Neural cell (in vitro differentiated cells): ENCODE measurements around the gene ADGRB2.

Experiments used
- EP300 ChIP-seq: fragments of 450-650 bp; conservative IDR thresholded peaks from 2 replicates; pipeline ENCODE4 v1.6.1; 2014; ENCODE audit warnings: antibody characterized with exemption, mild to moderate bottlenecking, moderate library complexity; ENCODE audit not compliant: poor library complexity, severe bottlenecking
- EZH2 ChIP-seq: fragments of 200-600, 300-800 bp; shearing (Covaris generic), sonication (generic); IDR thresholded peaks from 2 replicates; pipeline ENCODE4 v1.6.1; 2014; ENCODE audit warnings: antibody characterized with exemption, low read length, borderline replicate concordance, mild to moderate bottlenecking; ENCODE audit not compliant: insufficient read depth, poor library complexity, severe bottlenecking
- MXI1 ChIP-seq: fragments of 450-650 bp; conservative IDR thresholded peaks from 2 replicates; pipeline ENCODE4 v1.6.1; 2014; ENCODE audit warnings: antibody characterized with exemption, mild to moderate bottlenecking; ENCODE audit not compliant: poor library complexity, severe bottlenecking
- POLR2AphosphoS5 ChIP-seq: IDR thresholded peaks from 2 replicates; pipeline ENCODE4 v1.6.1; 2012
- RAD21 ChIP-seq: fragments of 450-650 bp; conservative IDR thresholded peaks from 2 replicates; pipeline ENCODE4 v1.6.1; 2014; ENCODE audit warnings: antibody characterized with exemption, mild to moderate bottlenecking, moderate library complexity
- SMC3 ChIP-seq: fragments of 450-650 bp; conservative IDR thresholded peaks from 2 replicates; pipeline ENCODE4 v1.6.1; 2014; ENCODE audit warnings: antibody characterized with exemption, mild to moderate bottlenecking, moderate library complexity; ENCODE audit not compliant: poor library complexity
- TAF1 ChIP-seq: IDR thresholded peaks from 2 replicates; pipeline ENCODE4 v1.6.1; 2012; ENCODE audit warnings: low read depth
- TF ChIP-seq, protein P1 (sequence below): fragments of 450-650 bp; IDR thresholded peaks from 2 replicates; pipeline ENCODE4 v1.5.1; 2014; ENCODE audit warnings: antibody characterized with exemption, mild to moderate bottlenecking, moderate library complexity; ENCODE audit not compliant: poor library complexity, severe bottlenecking
- TF ChIP-seq, protein P2 (sequence below): IDR thresholded peaks from 2 replicates; pipeline ENCODE4 v1.6.1; 2012; ENCODE audit warnings: borderline replicate concordance

DNA sequence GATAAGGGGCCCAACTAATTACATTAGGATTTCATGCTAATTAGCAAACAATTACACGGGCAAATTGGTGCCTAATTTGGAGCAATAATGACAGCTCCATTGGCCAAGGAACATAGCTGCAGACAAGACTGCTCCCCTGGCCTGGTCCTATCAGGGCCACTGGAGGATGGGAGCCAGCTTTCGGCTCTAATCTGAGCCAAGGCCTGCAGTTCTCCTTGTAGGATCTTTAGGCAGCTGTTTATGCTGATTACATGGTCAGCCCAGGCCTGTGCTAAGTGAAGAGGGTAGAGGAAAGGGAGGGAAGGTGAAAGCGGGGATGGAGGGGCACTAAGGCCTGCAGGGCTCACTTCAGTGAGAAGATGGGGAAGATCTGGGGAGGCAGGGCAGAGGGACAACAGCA lies 12.4 kb upstream of the ADGRB2 start:
- TF ChIP-seq, protein P1, sequence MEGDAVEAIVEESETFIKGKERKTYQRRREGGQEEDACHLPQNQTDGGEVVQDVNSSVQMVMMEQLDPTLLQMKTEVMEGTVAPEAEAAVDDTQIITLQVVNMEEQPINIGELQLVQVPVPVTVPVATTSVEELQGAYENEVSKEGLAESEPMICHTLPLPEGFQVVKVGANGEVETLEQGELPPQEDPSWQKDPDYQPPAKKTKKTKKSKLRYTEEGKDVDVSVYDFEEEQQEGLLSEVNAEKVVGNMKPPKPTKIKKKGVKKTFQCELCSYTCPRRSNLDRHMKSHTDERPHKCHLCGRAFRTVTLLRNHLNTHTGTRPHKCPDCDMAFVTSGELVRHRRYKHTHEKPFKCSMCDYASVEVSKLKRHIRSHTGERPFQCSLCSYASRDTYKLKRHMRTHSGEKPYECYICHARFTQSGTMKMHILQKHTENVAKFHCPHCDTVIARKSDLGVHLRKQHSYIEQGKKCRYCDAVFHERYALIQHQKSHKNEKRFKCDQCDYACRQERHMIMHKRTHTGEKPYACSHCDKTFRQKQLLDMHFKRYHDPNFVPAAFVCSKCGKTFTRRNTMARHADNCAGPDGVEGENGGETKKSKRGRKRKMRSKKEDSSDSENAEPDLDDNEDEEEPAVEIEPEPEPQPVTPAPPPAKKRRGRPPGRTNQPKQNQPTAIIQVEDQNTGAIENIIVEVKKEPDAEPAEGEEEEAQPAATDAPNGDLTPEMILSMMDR, result no peak
- TF ChIP-seq EP300 (no peak), EZH2 (no peak), TAF1 (no peak), SMC3 (no peak), MXI1 (no peak), POLR2AphosphoS5 (no peak), RAD21 (no peak)
- TF ChIP-seq, protein P2, sequence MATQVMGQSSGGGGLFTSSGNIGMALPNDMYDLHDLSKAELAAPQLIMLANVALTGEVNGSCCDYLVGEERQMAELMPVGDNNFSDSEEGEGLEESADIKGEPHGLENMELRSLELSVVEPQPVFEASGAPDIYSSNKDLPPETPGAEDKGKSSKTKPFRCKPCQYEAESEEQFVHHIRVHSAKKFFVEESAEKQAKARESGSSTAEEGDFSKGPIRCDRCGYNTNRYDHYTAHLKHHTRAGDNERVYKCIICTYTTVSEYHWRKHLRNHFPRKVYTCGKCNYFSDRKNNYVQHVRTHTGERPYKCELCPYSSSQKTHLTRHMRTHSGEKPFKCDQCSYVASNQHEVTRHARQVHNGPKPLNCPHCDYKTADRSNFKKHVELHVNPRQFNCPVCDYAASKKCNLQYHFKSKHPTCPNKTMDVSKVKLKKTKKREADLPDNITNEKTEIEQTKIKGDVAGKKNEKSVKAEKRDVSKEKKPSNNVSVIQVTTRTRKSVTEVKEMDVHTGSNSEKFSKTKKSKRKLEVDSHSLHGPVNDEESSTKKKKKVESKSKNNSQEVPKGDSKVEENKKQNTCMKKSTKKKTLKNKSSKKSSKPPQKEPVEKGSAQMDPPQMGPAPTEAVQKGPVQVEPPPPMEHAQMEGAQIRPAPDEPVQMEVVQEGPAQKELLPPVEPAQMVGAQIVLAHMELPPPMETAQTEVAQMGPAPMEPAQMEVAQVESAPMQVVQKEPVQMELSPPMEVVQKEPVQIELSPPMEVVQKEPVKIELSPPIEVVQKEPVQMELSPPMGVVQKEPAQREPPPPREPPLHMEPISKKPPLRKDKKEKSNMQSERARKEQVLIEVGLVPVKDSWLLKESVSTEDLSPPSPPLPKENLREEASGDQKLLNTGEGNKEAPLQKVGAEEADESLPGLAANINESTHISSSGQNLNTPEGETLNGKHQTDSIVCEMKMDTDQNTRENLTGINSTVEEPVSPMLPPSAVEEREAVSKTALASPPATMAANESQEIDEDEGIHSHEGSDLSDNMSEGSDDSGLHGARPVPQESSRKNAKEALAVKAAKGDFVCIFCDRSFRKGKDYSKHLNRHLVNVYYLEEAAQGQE, result no peak
